ENCODE measurements around the gene SPN. TPM values are rescaled to one million over a fixed set of nuclear protein-coding genes. Genes with fewer than 3 reads are reported as not detected.

The SPN gene
- total and polyA plus RNA-seq, 2 donors (not counting 1 experiment from before 2014, with no cell fraction given), result 0.01 TPM; not detected in 1

- Histone ChIP-seq H3K27ac (ENCODE audit: insufficient read depth, low read length) (no peak overlapping the region), H4K20me1 (ENCODE audit: control insufficient read depth, extremely low read depth, insufficient read depth, low read length) (no peaks in the 10 kb centered on the region), H3K36me3 (ENCODE audit: control insufficient read depth, insufficient read depth, low read length) (no peaks in the 10 kb centered on the region), H3K9me3 (ENCODE audit: control insufficient read depth, insufficient read depth, low read depth, low read length) (no peaks in the 10 kb centered on the region), H3K27me3 (ENCODE audit: control insufficient read depth, insufficient read depth, low read length) (no peaks in the 10 kb centered on the region), H3K4me2 (ENCODE audit: extremely low read depth, insufficient read depth, low read length) (no peak overlapping the region), H3K4me3 (replicated peaks in 1 of 4; ENCODE audit: control extremely low read depth in 1 of 4, insufficient read depth in 1 of 4, low read depth in 3 of 4, low read length in 4 of 4) (peak overlapping the region in 2 of 4 experiments; percentile 37 to 69), H2AFZ (ENCODE audit: low read length) (no peak overlapping the region), H3K4me1 (ENCODE audit: control insufficient read depth, extremely low read depth, insufficient read depth, low read length) (no peaks in the 10 kb centered on the region), H3K9ac (ENCODE audit: insufficient read depth, low read length) (no peak overlapping the region), H3K79me2 (ENCODE audit: control insufficient read depth, insufficient read depth, low read length) (no peaks in the 10 kb centered on the region)
- TF ChIP-seq CTCF (conservative IDR thresholded peaks at IDR 0.05 in 1 of 2, IDR thresholded peaks at IDR 0.05 in 1 of 2; ENCODE audit: low read depth in 1 of 2, low read length in 2 of 2) (no peak), EZH2 (IDR thresholded peaks at IDR 0.05; ENCODE audit: low read length, missing control alignments) (no peak)
- DNase-seq (ENCODE audit: low read depth in 2 of 2), result no peak
These were observed 17.1 kb downstream of the SPN start for GRCh38 chr16:29680180-29680598.

- no peak overlapping the region for H3K27ac ChIP-seq (ENCODE audit: insufficient read depth, low read length)
- no peaks in the 10 kb centered on the region for H3K36me3 ChIP-seq (ENCODE audit: control insufficient read depth, insufficient read depth, low read length)
- H4K20me1 ChIP-seq (ENCODE audit: control insufficient read depth, extremely low read depth, insufficient read depth, low read length), result no peaks in the 10 kb centered on the region
- TF ChIP-seq EZH2 (IDR thresholded peaks at IDR 0.05; ENCODE audit: low read length, missing control alignments), result no peak
- no peak for TF ChIP-seq CTCF (conservative IDR thresholded peaks at IDR 0.05 in 1 of 2, IDR thresholded peaks at IDR 0.05 in 1 of 2; ENCODE audit: low read depth in 1 of 2, low read length in 2 of 2)
- no peaks in the 10 kb centered on the region for H3K27me3 ChIP-seq (ENCODE audit: control insufficient read depth, insufficient read depth, low read length)
- no peak overlapping the region for H3K4me3 ChIP-seq (replicated peaks in 1 of 4; ENCODE audit: control extremely low read depth in 1 of 4, insufficient read depth in 1 of 4, low read depth in 3 of 4, low read length in 4 of 4)
- H3K79me2 ChIP-seq (ENCODE audit: control insufficient read depth, insufficient read depth, low read length), result no peaks in the 10 kb centered on the region
- no peak for DNase-seq (ENCODE audit: low read depth in 2 of 2)
- H3K4me2 ChIP-seq (ENCODE audit: extremely low read depth, insufficient read depth, low read length), result no peak overlapping the region
- no peaks in the 10 kb centered on the region for H3K9me3 ChIP-seq (ENCODE audit: control insufficient read depth, insufficient read depth, low read depth, low read length)
- no peaks in the 10 kb centered on the region for H3K4me1 ChIP-seq (ENCODE audit: control insufficient read depth, extremely low read depth, insufficient read depth, low read length)
- no peak overlapping the region for H2AFZ ChIP-seq (ENCODE audit: low read length)
- H3K9ac ChIP-seq (ENCODE audit: insufficient read depth, low read length), result no peak overlapping the region
These were observed 20.6 kb downstream of the SPN start for GRCh38 chr16:29683543-29684090.

- H3K4me2 ChIP-seq (ENCODE audit: extremely low read depth, insufficient read depth, low read length), result no peak overlapping the region
- H3K27ac ChIP-seq (ENCODE audit: insufficient read depth, low read length), result no peak overlapping the region
- TF ChIP-seq EZH2 (IDR thresholded peaks at IDR 0.05; ENCODE audit: low read length, missing control alignments) (no peak), CTCF (conservative IDR thresholded peaks at IDR 0.05 in 1 of 2, IDR thresholded peaks at IDR 0.05 in 1 of 2; ENCODE audit: low read depth in 1 of 2, low read length in 2 of 2) (no peak)
- no peak overlapping the region for H3K9ac ChIP-seq (ENCODE audit: insufficient read depth, low read length)
- no peaks in the 10 kb centered on the region for H3K27me3 ChIP-seq (ENCODE audit: control insufficient read depth, insufficient read depth, low read length)
- no peak for DNase-seq (ENCODE audit: low read depth in 2 of 2)
- no peak overlapping the region for H2AFZ ChIP-seq (ENCODE audit: low read length)
- no peaks in the 10 kb centered on the region for H4K20me1 ChIP-seq (ENCODE audit: control insufficient read depth, extremely low read depth, insufficient read depth, low read length)
- H3K4me1 ChIP-seq (ENCODE audit: control insufficient read depth, extremely low read depth, insufficient read depth, low read length), result no peaks in the 10 kb centered on the region
- no peak overlapping the region for H3K4me3 ChIP-seq (replicated peaks in 1 of 4; ENCODE audit: control extremely low read depth in 1 of 4, insufficient read depth in 1 of 4, low read depth in 3 of 4, low read length in 4 of 4)
- H3K79me2 ChIP-seq (ENCODE audit: control insufficient read depth, insufficient read depth, low read length), result no peaks in the 10 kb centered on the region
- no peaks in the 10 kb centered on the region for H3K9me3 ChIP-seq (ENCODE audit: control insufficient read depth, insufficient read depth, low read depth, low read length)
- H3K36me3 ChIP-seq (ENCODE audit: control insufficient read depth, insufficient read depth, low read length), result no peaks in the 10 kb centered on the region
These were observed 21.6 kb downstream of the SPN start for GRCh38 chr16:29684679-29685078.
